ENCODE measurements around the gene AKAP9.
A peak's percentile ranks its signal among the peaks of the same experiment; 100 is the strongest.

DNA sequence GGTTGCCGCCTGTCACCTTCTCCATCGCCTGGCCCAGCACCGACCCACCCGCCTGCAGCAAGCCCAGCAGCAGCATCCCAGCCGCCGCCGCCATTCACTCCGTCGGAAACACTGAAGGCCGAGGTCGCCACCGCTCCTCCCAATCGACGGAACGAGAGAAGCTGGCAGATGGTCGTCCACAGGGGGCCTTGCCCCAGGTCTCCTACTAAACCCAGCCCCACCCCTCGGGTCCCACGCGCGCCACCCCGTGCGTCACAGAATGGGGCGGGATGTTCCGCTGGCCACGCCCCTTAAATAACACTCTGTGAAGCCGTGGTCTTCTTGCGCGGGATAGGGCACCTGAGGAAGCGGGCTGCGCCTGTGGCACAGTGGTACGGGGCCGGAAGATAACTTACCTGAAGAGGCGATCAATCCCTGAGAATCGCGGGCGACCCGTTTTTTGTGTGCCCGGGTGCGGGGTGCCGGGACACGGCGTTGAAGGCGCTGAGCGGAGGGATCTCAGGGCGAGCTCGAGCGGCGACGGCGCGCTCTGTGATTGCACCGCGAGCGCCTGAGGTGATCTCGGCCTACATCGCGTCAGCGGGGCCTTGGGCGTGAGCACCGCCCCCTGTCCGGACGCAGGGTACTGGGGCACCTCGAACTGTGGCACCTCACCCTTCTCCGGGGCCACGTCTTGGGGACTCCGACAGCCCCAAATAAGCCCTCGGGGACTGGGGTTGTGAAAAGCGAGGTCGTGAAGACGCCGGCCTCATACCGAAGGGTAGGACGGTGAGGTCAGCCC is 193.8 kb downstream of the AKAP9 start, which contains the start of gene CYP51A1:
- TF ChIP-seq TAF1 (conservative IDR thresholded peaks at IDR 0.05): peak; percentile 39
- TF ChIP-seq HNF4A (conservative IDR thresholded peaks at IDR 0.05): no peak
- peak; percentile 69 for TF ChIP-seq MAX (IDR thresholded peaks at IDR 0.05)
- peak; percentile 5 for TF ChIP-seq CTCF (IDR thresholded peaks at IDR 0.05; ENCODE audit: low read depth, low read length, missing input control)
- peak; percentile 86 for TF ChIP-seq SP1 (IDR thresholded peaks at IDR 0.05)
